ACC112 (cell line): ENCODE results near the gene GLIPR1.
"Not testable (repeated sequence)": the region's sequence is repeated elsewhere in the genome, so short reads cannot be mapped to it uniquely, and the experiment has no call there.

ENCODE experiments used
- H2AFZ ChIP-seq: fragments of 200-600 bp; sonication (generic); one replicate; pipeline ENCODE4 v1.6.0; 2017; ENCODE audit warnings: antibody characterized with exemption, low read length; ENCODE audit not compliant: unreplicated experiment
- H3K27ac ChIP-seq: fragments of 200-600 bp; sonication (generic); 2 replicates; pipeline ENCODE4 v1.5.1; 2014; ENCODE audit warnings: low read depth, mild to moderate bottlenecking, antibody characterized with exemption, low read length, moderate library complexity
- H3K27me3 ChIP-seq: fragments of 200-600 bp; sonication (generic); 2 replicates; pipeline ENCODE4 v1.6.1; 2014; ENCODE audit warnings: mild to moderate bottlenecking, antibody characterized with exemption, low read length, moderate library complexity, mixed read lengths; ENCODE audit not compliant: insufficient read depth
- H3K36me3 ChIP-seq: fragments of 200-600 bp; sonication (generic); 2 replicates; pipeline ENCODE4 v1.6.1; 2016; ENCODE audit warnings: mild to moderate bottlenecking, antibody characterized with exemption, low read length, moderate library complexity, mixed read lengths; ENCODE audit not compliant: insufficient read depth
- H3K4me1 ChIP-seq: fragments of 200-600 bp; sonication (generic); one replicate; pipeline ENCODE4 v1.6.1; 2016; ENCODE audit warnings: low read length, mixed read lengths; ENCODE audit not compliant: insufficient read depth, unreplicated experiment, control insufficient read depth
- H3K4me3 ChIP-seq: fragments of 200-600 bp; sonication (generic); 2 replicates; pipeline ENCODE4 v1.5.1; 2014; ENCODE audit warnings: mild to moderate bottlenecking, low read depth, low read length
- H3K79me2 ChIP-seq: fragments of 200-600 bp; sonication (generic); one replicate; pipeline ENCODE4 v1.6.0; 2016; ENCODE audit warnings: low read length; ENCODE audit not compliant: control insufficient read depth, unreplicated experiment, insufficient read depth

Gene GLIPR1

GRCh38 chr12:75445137-75445507 is 35.4 kb upstream of the GLIPR1 start:
- H3K4me1 ChIP-seq, result peaks cover 42% of the 10 kb centered on the region
- H3K27me3 ChIP-seq, H3K79me2 ChIP-seq, H3K27ac ChIP-seq, H2AFZ ChIP-seq, H3K4me3 ChIP-seq, H3K36me3 ChIP-seq: not testable (repeated sequence)

DNA sequence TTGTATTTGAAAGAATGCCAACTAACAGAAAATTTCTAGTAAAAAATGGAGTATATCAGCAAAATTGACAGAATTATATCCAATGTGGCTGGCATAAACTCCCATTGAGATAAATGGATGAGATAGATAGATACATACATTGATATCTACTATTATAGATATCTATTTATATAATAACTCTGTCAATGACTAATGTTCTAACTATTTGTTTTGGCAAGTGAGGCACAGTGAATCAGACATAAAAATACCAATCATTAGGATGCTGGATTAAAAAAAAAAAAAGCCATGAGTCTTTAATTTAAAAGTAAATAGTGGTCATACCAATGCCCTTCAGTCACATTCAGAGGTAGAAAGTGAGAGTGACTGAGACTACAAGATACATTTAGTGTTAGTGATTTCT is 33.7 kb upstream of the GLIPR1 start:
- Histone ChIP-seq H3K36me3 (no peaks in the 10 kb centered on the region), H3K27me3 (no peaks in the 10 kb centered on the region), H3K4me3 (peak overlapping the region; percentile 43; the same call in 1 of the 2 replicates), H2AFZ (peak overlapping the region; percentile 24), H3K27ac (peak overlapping the region; percentile 73), H3K79me2 (no peaks in the 10 kb centered on the region), H3K4me1 (peaks cover 42% of the 10 kb centered on the region)

DNA sequence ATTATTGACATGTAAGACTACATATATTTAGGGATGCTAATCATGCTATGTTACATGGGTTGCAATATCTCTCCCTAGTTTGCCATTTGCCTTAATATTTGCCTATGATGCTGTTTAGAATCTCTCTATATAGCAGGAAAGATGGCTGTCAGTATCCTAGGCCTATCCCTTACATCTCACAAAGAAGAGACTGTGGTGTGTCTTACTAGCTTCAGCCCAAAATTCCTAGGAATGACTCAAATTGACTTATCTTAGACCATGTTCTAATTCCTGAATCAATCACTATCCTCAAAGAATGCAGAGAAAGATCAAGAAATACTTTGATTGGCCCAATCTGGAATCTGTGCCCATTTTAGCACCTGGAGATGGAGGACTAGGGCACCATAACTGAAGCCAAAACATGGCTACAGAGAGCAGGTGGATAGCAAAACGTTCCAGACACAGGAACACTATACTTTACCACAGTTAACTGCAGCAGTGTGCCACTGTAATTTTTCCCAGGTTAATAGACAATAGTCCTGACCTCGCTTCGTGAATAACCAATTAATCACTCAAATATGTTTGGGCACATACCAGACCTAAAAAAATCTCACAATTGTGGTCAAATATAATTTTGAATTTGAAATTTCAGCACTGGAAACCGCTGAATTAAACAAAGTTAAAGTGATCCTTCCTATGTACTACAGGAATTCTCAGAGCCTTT is 32.7 kb upstream of the GLIPR1 start:
- Histone ChIP-seq H2AFZ (no peak overlapping the region), H3K4me1 (peaks cover 46% of the 10 kb centered on the region), H3K27ac (peak overlapping the region; percentile 73), H3K36me3 (no peaks in the 10 kb centered on the region), H3K4me3 (peak overlapping the region; percentile 43; the same call in 1 of the 2 replicates), H3K79me2 (no peaks in the 10 kb centered on the region), H3K27me3 (no peaks in the 10 kb centered on the region)

DNA sequence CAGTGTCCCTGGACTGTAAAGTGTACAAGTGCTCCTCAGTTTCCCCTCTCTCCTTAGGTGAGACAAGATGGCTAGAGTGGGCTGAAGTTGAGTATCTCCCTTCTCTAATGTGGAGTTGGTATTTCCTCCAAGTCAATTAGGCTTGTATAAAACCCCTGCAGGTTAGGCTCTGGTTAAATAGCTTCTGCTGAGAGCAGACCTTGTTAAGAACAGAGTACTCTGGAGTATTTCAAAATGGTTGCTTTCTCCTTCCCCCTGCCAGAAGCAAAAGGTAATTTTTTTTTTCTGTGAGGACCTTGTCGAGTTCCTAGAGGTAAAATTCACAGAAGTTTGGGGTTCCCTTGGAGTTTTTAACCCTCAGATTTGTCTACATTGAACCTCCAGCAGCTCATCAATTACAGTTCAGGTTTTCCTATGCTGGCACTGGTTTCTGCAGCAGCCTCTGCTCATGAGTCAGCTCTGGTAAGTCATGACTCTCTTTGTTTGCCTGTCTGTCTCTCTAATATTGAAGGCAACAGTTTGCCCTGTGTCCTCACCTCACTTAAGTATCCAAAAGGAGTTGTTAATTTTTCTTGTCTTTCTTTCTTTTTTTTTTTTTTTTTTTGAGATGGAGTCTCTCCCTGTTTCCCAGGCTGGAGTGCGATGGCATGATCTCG is 27.8 kb upstream of the GLIPR1 start:
- Histone ChIP-seq H3K27ac (no peak overlapping the region), H3K4me1 (peaks cover 10% of the 10 kb centered on the region), H3K36me3 (peaks cover 3% of the 10 kb centered on the region; the same call in 1 of the 2 replicates), H3K4me3 (no peak overlapping the region), H3K27me3 (no peaks in the 10 kb centered on the region), H3K79me2 (no peaks in the 10 kb centered on the region), H2AFZ (peak overlapping the region; percentile 41)

GRCh38 chr12:75455839-75456238 is 24.7 kb upstream of the GLIPR1 start:
- peaks cover 3% of the 10 kb centered on the region; the same call in 1 of the 2 replicates for H3K36me3 ChIP-seq
- no peaks in the 10 kb centered on the region for H3K27me3 ChIP-seq
- H3K4me1 ChIP-seq, result peaks cover 6% of the 10 kb centered on the region
- H3K4me3 ChIP-seq, result no peak overlapping the region
- H2AFZ ChIP-seq, result no peak overlapping the region
- no peak overlapping the region for H3K27ac ChIP-seq
- H3K79me2 ChIP-seq, result no peaks in the 10 kb centered on the region

- Histone ChIP-seq H3K4me1 (peaks cover 6% of the 10 kb centered on the region), H2AFZ (no peak overlapping the region), H3K36me3 (peaks cover 3% of the 10 kb centered on the region; the same call in 1 of the 2 replicates), H3K27me3 (no peaks in the 10 kb centered on the region), H3K27ac (no peak overlapping the region), H3K79me2 (no peaks in the 10 kb centered on the region), H3K4me3 (no peak overlapping the region)
Measured at GRCh38 chr12:75457191-75457590, 23.4 kb upstream of the GLIPR1 start.

GRCh38 chr12:75457866-75458265 is 22.7 kb upstream of the GLIPR1 start:
- not testable (repeated sequence) for H3K36me3 ChIP-seq, H3K27me3 ChIP-seq

DNA sequence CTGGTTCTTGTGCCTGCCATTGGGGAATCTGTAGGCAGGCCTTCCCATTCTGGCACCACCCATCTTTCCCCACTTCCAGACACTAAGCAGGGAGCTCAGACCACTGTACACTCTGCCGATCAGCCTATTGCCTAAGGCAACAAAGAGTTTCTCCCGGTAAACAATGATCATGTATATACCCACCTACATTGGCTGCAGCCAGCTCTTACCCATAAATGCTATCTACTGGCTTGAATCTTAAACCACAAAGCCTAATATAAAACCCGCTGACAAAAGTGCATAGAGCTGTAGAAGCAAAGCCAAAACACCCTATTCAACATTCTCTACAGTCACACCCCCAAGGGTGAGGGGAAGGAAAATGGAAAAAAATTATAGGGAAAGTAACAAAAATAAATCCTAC is 20.8 kb upstream of the GLIPR1 start:
- Histone ChIP-seq H3K79me2 (no peaks in the 10 kb centered on the region), H3K27ac (no peak overlapping the region), H2AFZ (no peak overlapping the region), H3K36me3 (peaks cover 3% of the 10 kb centered on the region; the same call in 1 of the 2 replicates), H3K4me1 (no peaks in the 10 kb centered on the region), H3K4me3 (no peak overlapping the region), H3K27me3 (no peaks in the 10 kb centered on the region)

More at GRCh38 chr12:75457866-75458265, 22.7 kb upstream of the GLIPR1 start:
- H2AFZ ChIP-seq, H3K4me3 ChIP-seq, H3K4me1 ChIP-seq, H3K79me2 ChIP-seq, H3K27ac ChIP-seq: not testable (repeated sequence)

GRCh38 chr12:75460204-75460603 is 20.4 kb upstream of the GLIPR1 start:
- Histone ChIP-seq H3K79me2 (no peaks in the 10 kb centered on the region), H3K4me1 (no peaks in the 10 kb centered on the region), H3K36me3 (peaks cover 3% of the 10 kb centered on the region; the same call in 1 of the 2 replicates), H3K27ac (no peak overlapping the region), H2AFZ (no peak overlapping the region), H3K4me3 (no peak overlapping the region), H3K27me3 (no peaks in the 10 kb centered on the region)

- Histone ChIP-seq H2AFZ (no peak overlapping the region), H3K4me3 (no peak overlapping the region), H3K79me2 (no peaks in the 10 kb centered on the region), H3K36me3 (no peaks in the 10 kb centered on the region), H3K27me3 (no peaks in the 10 kb centered on the region), H3K4me1 (no peaks in the 10 kb centered on the region), H3K27ac (no peak overlapping the region)
Measured at GRCh38 chr12:75471902-75472890, 8.4 kb upstream of the GLIPR1 start.
